ENCODE results near the gene MPPE1. TPM values are rescaled to one million over a fixed set of nuclear protein-coding genes. Genes with fewer than 3 reads are reported as not detected.
"Not testable (repeated sequence)": the region's sequence is repeated elsewhere in the genome, so short reads cannot be mapped to it uniquely, and the experiment has no call there.

MPPE1 gene
- polyA plus RNA-seq, 3 donors: 53.4 to 96.8 (median 92.3) TPM

DNA sequence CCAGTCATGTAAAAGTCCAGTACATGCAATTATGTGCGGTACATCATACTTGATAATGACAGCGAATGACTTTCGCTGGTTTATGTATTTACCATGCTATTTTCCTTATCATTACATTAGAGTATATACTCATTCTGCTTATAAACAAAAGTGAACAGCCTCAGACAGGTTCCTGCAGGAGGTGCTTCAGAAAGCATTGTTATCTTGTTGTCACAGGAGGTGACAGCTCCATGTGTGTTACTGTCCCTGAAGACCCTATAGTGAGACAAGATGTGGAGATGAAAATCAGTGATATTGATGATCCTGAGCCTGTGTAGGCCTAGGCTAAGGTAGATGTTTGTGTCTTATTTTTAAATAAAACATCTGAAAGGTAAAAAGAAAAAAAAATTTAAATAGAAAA lies 15.3 kb upstream of the MPPE1 start:
- DNase-seq: no peak
- no peaks in the 10 kb centered on the region for H3K36me3 ChIP-seq (replicated peaks in 1 of 2; ENCODE audit: control insufficient read depth in 1 of 2, insufficient read depth in 2 of 2, low read length in 2 of 2)
- H3K4me2 ChIP-seq (replicated peaks; ENCODE audit: extremely low read depth, low read length, poor library complexity, severe bottlenecking): no peak overlapping the region
- H3K27ac Mint-ChIP-seq: no peak overlapping the region
- no peak overlapping the region for H3K4me3 Mint-ChIP-seq
- H3K79me2 ChIP-seq (ENCODE audit: insufficient read depth, low read length): no peaks in the 10 kb centered on the region
- H3K36me3 Mint-ChIP-seq: no peaks in the 10 kb centered on the region
- H3K9me3 Mint-ChIP-seq: peaks cover 0 to 2% (median 0%) of the 10 kb centered on the region in 7 donors
- peaks cover 21 to 35% of the 10 kb centered on the region in 2 donors for H3K4me1 ChIP-seq (ENCODE audit: control insufficient read depth in 1 of 2, insufficient read depth in 2 of 2, low read length in 2 of 2)
- no peak overlapping the region for H3K9ac ChIP-seq (ENCODE audit: insufficient read depth, low read length, poor library complexity, severe bottlenecking)
- H3K9me3 ChIP-seq (replicated peaks in 1 of 2; ENCODE audit: control insufficient read depth in 1 of 2, insufficient read depth in 1 of 2, low read length in 2 of 2): no peaks in the 10 kb centered on the region
- WGBS (ENCODE audit: insufficient coverage): no CpG with 5 or more reads among the region's 3 CpGs
- H3K27me3 ChIP-seq (ENCODE audit: control insufficient read depth in 2 of 2, insufficient read depth in 2 of 2, low read length in 2 of 2): no peaks in the 10 kb centered on the region
- peaks cover 54% of the 10 kb centered on the region for H3K4me1 Mint-ChIP-seq
- TF ChIP-seq, protein P1, sequence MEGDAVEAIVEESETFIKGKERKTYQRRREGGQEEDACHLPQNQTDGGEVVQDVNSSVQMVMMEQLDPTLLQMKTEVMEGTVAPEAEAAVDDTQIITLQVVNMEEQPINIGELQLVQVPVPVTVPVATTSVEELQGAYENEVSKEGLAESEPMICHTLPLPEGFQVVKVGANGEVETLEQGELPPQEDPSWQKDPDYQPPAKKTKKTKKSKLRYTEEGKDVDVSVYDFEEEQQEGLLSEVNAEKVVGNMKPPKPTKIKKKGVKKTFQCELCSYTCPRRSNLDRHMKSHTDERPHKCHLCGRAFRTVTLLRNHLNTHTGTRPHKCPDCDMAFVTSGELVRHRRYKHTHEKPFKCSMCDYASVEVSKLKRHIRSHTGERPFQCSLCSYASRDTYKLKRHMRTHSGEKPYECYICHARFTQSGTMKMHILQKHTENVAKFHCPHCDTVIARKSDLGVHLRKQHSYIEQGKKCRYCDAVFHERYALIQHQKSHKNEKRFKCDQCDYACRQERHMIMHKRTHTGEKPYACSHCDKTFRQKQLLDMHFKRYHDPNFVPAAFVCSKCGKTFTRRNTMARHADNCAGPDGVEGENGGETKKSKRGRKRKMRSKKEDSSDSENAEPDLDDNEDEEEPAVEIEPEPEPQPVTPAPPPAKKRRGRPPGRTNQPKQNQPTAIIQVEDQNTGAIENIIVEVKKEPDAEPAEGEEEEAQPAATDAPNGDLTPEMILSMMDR (IDR thresholded peaks at IDR 0.05): no peak
- H3K27ac ChIP-seq (ENCODE audit: low read depth in 1 of 2, low read length in 2 of 2): no peak overlapping the region
- H4K20me1 ChIP-seq (ENCODE audit: insufficient read depth, low read length): no peaks in the 10 kb centered on the region
- H3K27me3 Mint-ChIP-seq (ENCODE audit: low read depth in 3 of 3): peaks cover 0 to under 1% (median 0%) of the 10 kb centered on the region in 3 donors
- no peak overlapping the region for H2AFZ ChIP-seq (ENCODE audit: insufficient read depth, low read depth, low read length, poor library complexity, severe bottlenecking)
- intact Hi-C loops (cut with micrococcal nuclease): no loop called here
- no peak overlapping the region for H3K4me3 ChIP-seq (replicated peaks in 1 of 3; ENCODE audit: low read depth in 2 of 3, low read length in 3 of 3)

DNA sequence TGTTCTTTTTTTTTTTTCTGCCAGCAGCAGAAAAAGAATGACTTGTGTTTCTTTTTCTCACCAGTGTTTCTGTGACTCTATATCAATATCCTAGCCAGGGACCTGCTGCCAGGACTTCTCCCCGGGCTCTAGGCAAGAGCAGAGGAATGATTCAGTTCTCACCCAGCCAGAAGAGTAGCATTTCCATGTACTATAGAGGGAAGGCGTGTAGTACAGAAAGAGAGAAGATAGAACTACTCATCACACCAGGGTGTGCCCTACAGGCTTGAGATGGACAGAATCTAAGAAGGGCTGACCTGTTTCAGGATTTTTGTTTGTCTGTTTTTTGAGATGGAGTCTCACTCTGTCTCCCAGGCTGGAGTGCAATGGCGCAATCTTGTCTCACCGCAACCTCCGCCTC lies 11.4 kb upstream of the MPPE1 start:
- H3K9me3 ChIP-seq (replicated peaks in 1 of 2; ENCODE audit: control insufficient read depth in 1 of 2, insufficient read depth in 1 of 2, low read length in 2 of 2); H3K27me3 ChIP-seq (ENCODE audit: control insufficient read depth in 2 of 2, insufficient read depth in 2 of 2, low read length in 2 of 2); H2AFZ ChIP-seq (ENCODE audit: insufficient read depth, low read depth, low read length, poor library complexity, severe bottlenecking); H3K79me2 ChIP-seq (ENCODE audit: insufficient read depth, low read length); DNase-seq; H3K9ac ChIP-seq (ENCODE audit: insufficient read depth, low read length, poor library complexity, severe bottlenecking); H3K27me3 Mint-ChIP-seq (ENCODE audit: low read depth in 3 of 3); H3K4me3 ChIP-seq (replicated peaks in 1 of 3; ENCODE audit: low read depth in 2 of 3, low read length in 3 of 3); H3K36me3 Mint-ChIP-seq; H3K9me3 Mint-ChIP-seq; H3K36me3 ChIP-seq (replicated peaks in 1 of 2; ENCODE audit: control insufficient read depth in 1 of 2, insufficient read depth in 2 of 2, low read length in 2 of 2); H3K27ac ChIP-seq (ENCODE audit: low read depth in 1 of 2, low read length in 2 of 2); H4K20me1 ChIP-seq (ENCODE audit: insufficient read depth, low read length); H3K4me2 ChIP-seq (replicated peaks; ENCODE audit: extremely low read depth, low read length, poor library complexity, severe bottlenecking); H3K4me3 Mint-ChIP-seq; intact Hi-C loops (cut with micrococcal nuclease): not testable (repeated sequence)
- WGBS (ENCODE audit: insufficient coverage): 20% methylated on average over 1 of the region's 5 CpGs
- peak overlapping the region in 3 of 7 donors; percentile 41 to 73 (median 58) for H3K27ac Mint-ChIP-seq
- peaks cover 38 to 51% of the 10 kb centered on the region in 2 donors for H3K4me1 ChIP-seq (ENCODE audit: control insufficient read depth in 1 of 2, insufficient read depth in 2 of 2, low read length in 2 of 2)
- H3K4me1 Mint-ChIP-seq: peaks cover 49% of the 10 kb centered on the region

DNA sequence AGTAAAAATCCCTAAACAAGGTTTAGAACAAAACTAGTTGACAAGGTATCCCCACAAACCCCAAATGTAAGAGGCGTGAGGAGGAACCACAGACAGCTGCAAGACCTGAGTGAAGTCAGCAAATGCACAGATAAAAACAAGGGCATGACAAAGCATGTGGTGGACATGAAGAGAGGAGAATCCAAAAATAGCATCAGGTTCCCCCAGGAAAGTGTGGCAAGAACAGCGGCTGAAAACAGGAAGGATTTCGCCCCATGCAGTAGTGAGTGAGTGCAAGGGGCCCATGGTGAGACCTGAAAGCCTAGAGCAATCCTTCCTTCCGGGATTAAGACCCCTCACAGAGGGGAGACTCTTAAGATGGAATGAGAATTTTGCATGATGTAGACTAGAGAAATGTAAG lies 8.8 kb upstream of the MPPE1 start:
- Mint-ChIP-seq H3K4me3 (peak overlapping the region in 1 of 2 donors; percentile 79), H3K27ac (peak overlapping the region; percentile 89 to 99 (median 97)), H3K4me1 (peaks cover 52% of the 10 kb centered on the region)
- intact Hi-C loops (cut with micrococcal nuclease); H3K79me2 ChIP-seq (ENCODE audit: insufficient read depth, low read length); H3K27me3 Mint-ChIP-seq (ENCODE audit: low read depth in 3 of 3); H4K20me1 ChIP-seq (ENCODE audit: insufficient read depth, low read length); H3K27me3 ChIP-seq (ENCODE audit: control insufficient read depth in 2 of 2, insufficient read depth in 2 of 2, low read length in 2 of 2); H3K9me3 Mint-ChIP-seq; H3K4me2 ChIP-seq (replicated peaks; ENCODE audit: extremely low read depth, low read length, poor library complexity, severe bottlenecking); H3K36me3 Mint-ChIP-seq; H3K9ac ChIP-seq (ENCODE audit: insufficient read depth, low read length, poor library complexity, severe bottlenecking); H2AFZ ChIP-seq (ENCODE audit: insufficient read depth, low read depth, low read length, poor library complexity, severe bottlenecking); H3K4me3 ChIP-seq (replicated peaks in 1 of 3; ENCODE audit: low read depth in 2 of 3, low read length in 3 of 3); H3K9me3 ChIP-seq (replicated peaks in 1 of 2; ENCODE audit: control insufficient read depth in 1 of 2, insufficient read depth in 1 of 2, low read length in 2 of 2); H3K36me3 ChIP-seq (replicated peaks in 1 of 2; ENCODE audit: control insufficient read depth in 1 of 2, insufficient read depth in 2 of 2, low read length in 2 of 2): not testable (repeated sequence)
- Histone ChIP-seq H3K27ac (ENCODE audit: low read depth in 1 of 2, low read length in 2 of 2) (peak overlapping the region in 1 of 2 donors; percentile 73), H3K4me1 (ENCODE audit: control insufficient read depth in 1 of 2, insufficient read depth in 2 of 2, low read length in 2 of 2) (peaks cover 36 to 46% of the 10 kb centered on the region in 2 donors)
- peak; percentile 53 to 83 (median 80) for DNase-seq
- no CpG with 5 or more reads among the region's 4 CpGs for WGBS (ENCODE audit: insufficient coverage)

Measured in CD14-positive monocyte (primary cell).